CD4-positive, alpha-beta T cell treated with Interleukin-15 for 1 hour (primary cell): ENCODE data around the gene METRNL.

ENCODE experiments used
- DNase-seq: peaks from one replicate; pipeline ENCODE4 v3.0.0-alpha.2; 2020

The METRNL gene

DNA sequence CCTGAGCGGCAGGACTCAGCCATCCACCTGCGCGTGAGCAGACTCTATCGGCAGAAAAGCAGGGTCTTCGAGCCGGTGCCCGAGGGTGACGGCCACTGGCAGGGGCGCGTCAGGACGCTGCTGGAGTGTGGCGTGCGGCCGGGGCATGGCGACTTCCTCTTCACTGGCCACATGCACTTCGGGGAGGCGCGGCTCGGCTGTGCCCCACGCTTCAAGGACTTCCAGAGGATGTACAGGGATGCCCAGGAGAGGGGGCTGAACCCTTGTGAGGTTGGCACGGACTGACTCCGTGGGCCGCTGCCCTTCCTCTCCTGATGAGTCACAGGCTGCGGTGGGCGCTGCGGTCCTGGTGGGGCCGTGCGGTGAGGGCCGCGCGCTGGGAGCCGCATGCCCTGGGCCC, 14.9 kb downstream of the METRNL start:
- DNase-seq, result no peak

DNA sequence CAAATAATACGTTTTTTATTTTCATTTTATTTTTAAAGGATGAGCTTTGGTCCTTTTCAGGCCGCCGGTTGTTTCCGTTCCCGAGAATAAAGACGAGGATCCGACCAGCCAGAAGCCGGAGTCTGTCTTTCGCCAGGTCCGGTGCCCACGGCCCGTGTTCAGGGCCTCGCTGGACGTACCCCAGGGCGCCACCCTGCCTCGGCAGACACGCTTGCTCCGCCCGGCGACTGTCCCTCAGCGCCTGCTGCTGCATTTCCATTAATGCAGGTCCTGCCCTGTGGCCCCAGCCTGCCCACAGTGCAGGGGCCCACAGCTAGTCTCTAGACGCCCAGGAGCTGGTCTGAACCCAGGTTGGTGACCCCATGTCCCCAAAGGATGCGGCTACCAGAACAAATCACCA, 15.6 kb downstream of the METRNL start:
- DNase-seq, result no peak

GRCh38 chr17:83096401-83097224, 17.2 kb downstream of the METRNL start:
- DNase-seq, result no peak

DNA sequence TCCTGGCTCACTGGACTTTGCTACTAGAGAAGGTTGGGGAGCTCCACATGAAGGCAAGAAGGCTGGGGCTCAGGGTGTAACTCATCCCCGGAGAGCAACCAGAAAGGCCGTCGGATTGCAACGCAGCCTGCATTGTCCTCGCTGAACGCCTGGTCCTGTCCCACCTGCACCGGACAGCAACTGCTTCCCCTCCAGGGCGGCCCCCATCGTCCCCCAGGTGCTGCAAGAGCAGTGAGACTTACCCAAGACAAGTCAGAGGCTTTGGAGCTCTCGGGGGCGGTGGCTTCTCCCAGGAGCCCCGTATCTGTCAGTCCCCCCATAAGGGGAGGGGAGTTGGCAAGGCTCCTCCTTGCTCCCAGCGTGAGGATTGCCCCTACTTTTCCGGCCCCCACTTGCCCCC, 18.4 kb downstream of the METRNL start:
- no peak for DNase-seq

DNA sequence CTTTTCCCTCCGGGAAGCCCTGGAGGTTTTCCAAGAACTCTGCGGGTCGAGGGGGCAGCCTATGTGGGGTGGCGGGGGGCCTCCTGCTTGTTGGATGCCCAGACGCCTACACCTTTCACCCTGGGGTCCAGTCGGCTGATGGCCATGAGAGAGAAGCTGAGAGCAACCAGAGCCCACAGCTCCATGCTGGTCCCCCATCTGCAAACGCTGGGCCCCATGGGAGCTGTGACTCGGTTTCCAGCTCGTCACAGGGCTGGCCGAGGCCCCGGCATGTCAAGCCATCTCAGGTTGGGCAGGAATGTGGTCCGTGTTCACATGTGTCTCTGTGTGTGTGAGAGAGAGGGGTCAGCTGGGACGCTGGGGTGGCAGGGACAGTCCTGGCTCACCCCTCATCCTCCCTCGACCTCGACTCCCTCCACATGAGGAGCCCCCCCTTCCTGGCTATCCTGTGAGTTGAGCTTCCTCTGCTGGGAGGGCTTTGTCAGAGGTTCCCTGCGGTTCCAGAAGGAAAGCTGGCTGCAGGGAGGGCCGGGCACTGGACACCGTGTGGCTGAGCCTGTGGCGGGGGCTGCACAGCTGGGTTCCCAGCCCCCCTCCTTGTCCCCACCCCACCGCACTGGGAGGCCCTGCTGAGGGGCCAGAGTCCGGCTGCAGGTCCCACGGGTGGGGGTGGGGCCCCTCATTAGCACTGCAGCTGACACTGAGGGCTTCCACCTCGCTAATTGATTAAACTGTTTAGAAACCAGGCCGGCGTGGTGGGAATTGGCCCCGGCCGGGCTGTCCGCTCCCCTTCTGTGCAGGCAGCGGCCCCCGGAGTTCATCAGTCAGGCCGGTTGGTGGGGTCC, 19.1 kb downstream of the METRNL start:
- DNase-seq, result no peak

GRCh38 chr17:83099086-83099555, 19.7 kb downstream of the METRNL start:
- DNase-seq, result no peak

- DNase-seq, result no peak
Observed at GRCh38 chr17:83099570-83100181, 20.3 kb downstream of the METRNL start.

GRCh38 chr17:83100220-83100852, 20.9 kb downstream of the METRNL start:
- DNase-seq, result no peak

GRCh38 chr17:83100853-83101391, 21.5 kb downstream of the METRNL start:
- peak; percentile 58 for DNase-seq

DNA sequence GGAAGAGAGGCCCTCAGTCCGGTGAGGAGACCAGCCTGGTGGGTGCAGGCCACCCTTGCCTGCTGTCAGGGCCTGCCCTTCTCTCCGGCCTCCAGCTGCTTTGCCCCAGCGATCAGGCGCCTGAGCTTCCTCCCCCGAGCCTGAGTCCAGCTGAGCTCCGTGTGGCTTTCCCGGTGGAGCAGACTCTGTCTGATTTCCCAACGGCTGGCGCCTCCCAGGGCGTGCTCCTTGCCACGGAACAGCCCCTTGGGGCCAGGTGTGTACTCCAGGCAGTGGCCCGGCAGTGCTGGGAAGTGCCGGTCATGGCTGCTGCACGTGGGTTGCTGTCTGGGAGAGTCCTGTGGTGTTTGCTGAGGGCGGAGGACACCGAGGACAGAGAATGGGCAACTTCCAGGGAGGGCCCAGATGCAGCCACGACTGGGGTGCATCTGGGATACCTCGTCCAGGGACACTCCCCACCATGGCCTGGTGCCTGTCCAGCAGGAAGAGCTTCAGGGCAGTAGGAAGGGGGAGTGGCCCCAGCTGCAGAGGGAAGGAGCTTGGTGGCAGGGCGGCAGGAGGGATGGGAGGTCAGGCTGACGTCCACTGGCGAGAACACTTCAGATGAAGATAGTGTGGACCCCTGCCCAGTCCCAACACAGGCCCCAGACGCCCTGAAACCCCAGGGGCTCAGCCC, 22.5 kb downstream of the METRNL start:
- DNase-seq, result no peak

DNA sequence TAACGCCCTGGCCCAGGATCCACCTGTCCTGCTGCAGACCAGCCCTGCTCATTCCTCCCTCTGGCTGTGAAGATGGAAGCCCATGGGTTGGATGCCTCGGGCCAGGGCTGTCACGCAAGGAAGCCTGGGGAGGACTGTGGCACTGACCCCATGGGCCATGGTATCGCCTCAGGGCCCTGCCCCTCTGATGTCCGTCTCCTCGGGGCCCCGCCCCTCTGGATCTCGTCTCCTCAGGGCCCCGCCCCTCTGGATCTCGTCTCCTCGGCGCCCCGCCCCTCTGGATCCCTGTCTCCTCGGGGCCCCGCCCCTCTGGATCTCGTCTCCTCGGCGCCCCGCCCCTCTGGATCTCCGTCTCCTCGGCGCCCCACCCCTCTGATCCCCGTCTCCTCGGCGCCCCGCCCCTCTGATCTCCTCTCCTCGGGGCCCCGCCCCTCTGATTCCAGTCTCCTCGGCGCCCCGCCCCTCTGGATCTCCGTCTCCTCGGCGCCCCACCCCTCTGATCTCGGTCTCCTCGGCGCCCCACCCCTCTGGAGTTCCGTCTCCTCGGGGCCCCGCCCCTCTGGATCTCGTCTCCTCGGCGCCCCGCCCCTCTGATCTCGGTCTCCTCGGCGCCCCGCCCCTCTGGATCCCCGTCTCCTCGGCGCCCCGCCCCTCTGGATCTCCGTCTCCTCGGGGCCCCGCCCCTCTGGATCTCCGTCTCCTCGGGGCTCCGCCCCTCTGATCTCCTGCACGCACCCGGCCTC, 24.0 kb downstream of the METRNL start:
- DNase-seq, result no peak

DNA sequence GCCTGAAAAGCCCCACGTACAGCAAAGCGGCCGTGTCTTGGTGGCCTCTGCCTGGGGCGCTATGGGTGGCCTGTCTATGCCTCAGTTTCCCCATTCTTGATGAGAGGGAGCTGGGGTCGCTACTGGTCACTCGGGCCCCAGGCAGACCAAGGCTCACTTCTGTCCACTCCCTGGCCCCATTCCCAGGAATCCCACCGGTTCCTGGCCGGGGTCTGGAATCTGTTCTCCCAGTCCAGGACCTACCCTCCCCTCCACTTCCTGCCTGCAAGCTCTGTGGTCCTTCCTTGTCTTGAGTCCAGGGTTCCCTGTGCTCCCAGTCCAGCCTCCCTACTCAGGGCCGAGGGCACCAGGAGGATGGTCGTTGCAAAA, 24.5 kb downstream of the METRNL start:
- no peak for DNase-seq

DNA sequence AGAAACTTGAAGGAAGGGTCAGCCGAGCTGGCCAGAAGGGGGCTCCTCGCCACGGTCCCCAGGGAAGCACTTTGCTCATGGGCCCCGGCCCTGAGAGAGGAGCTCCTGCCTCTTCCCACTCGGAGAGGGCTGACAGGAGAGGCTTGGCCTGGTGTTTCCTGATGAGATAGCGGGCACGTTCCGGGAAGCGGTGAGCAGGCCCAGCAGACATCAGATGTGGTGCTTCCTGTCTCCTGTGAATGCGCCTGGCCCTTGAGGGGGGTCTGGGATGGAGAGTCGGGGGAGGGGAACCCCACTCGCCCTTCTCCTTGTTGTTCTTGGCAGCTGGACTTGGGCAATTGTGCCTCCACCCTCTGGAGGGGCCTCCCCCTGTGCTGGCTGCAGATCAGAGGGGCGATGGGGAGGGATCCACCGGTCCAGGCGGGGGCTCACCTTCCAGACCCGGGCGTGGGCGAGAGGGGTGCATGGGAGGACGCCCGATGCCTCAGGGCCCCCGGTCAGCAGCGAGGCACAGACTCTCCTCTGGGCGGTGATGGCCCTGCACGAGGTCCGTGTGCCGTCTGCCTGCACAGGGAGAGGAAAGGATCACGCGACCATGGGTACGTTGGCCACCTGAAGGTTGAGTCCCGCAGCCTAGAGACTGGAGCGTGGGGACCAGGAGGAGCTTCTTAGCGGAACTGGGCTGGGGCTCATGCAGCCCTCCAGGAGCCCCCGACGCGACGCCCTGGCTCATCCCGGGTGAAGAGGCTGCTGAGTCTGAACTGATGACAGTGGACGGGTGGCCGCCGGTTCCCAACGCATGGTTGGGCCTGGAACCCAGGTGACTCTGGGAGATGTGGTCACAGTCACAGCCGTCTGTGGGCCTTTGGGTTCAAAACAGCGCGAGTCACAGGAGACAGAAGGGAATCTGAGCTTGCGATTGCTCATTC, 25.4 kb downstream of the METRNL start:
- DNase-seq, result no peak

DNA sequence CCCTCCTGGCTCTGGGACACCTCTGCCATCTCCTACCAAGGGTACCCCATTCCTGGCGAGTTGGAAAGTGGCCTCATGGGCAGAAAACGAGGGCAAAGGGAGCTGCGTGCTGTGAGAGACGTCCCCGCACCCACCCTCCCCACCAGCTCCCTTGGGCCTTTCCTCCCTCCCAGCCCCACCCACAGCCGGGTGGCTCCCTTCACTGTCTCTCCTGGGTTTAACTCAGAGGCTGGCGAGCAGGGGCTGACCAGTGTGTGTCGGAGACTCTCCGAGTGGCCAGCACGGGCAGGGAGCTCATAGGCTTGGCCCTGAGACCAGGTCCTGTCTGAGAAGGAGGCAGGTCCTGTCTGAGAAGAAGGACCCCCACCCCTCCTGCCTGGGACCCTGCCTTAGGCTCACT, 26.1 kb downstream of the METRNL start:
- DNase-seq, result no peak

GRCh38 chr17:83106056-83106588, 26.7 kb downstream of the METRNL start:
- no peak for DNase-seq

- no peak for DNase-seq
Observed at GRCh38 chr17:83106913-83107655, 27.7 kb downstream of the METRNL start.

DNA sequence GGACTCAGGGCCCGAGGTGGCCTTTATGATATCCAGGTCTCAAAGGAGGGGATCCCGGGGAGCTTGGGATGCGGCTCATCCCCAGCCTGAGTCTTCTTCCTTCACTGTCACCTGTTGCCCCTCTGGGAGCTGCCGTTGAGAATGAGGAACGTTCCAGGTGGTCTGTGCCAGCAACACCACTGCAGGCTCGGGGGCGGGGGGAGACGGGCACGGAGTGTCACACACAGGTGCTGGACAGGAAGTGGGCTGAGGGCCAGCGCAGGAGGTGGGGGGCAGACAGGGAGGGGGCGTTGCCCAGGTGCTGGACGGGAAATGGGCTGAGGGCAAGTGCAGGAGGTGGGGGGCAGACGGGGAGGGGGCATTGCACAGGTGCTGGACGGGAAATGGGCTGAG, 28.2 kb downstream of the METRNL start:
- no peak for DNase-seq

DNA sequence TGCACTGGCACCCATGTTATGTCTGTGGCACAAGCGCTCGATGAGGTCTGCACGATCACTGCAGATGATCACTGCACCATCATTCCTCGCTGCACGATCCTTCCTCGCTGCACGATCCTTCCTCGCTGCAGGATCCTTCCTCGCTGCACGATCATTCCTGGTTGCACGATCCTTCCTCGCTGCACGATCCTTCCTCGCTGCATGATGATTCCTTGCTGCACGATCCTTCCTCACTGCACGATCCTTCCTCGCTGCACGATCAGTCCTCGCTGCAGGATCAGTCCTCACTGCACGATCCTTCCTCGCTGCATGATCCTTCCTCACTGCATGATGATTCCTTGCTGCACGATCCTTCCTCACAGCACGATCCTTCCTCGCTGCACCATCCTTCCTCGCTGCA, 29.3 kb downstream of the METRNL start:
- no peak for DNase-seq

DNA sequence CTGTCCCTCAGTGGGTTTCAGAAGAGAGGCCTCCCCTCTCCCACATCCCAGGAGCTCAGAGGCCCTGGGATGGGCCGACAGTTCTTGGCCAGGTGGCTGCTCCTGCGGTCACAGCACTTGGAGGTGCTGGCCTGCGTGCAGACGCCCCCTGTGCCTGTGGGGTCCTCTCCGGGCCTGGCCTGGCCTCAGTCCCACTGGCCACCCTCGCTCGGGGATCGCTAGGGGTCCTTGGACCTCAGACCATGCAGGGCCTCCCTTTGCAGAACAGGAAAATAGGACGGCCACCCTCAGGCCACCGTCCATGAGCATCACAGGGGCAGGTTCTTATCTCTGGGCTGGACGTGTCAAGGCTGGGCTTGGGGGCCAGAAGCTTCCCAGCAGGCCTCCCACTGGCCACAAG, 30.0 kb downstream of the METRNL start:
- DNase-seq, result no peak
